HG02884 (cell line): ENCODE results near the gene DYNLL1.
"Not testable (repeated sequence)": the region's sequence is repeated elsewhere in the genome, so short reads cannot be mapped to it uniquely, and the experiment has no call there.

Experiments
- ATAC-seq: cut with Tn5 transposase; IDR thresholded peaks from one replicate; pipeline ENCODE4 v1.9.1; 2021; ENCODE audit warnings: mild to moderate bottlenecking, moderate library complexity; ENCODE audit not compliant: unreplicated experiment

Gene DYNLL1

GRCh38 chr12:120495731-120496412, at the start of gene DYNLL1:
DYNLL1 (plus strand) TSS chr12:120496113; CDS start chr12:120496422, 309 bp downstream.
- ATAC-seq = peak; percentile 86

GRCh38 chr12:120446844-120447178, 49.1 kb upstream of the DYNLL1 start:
- not testable (repeated sequence) for ATAC-seq

- no peak for ATAC-seq
Measured at GRCh38 chr12:120447992-120448391, 47.9 kb upstream of the DYNLL1 start.

GRCh38 chr12:120452524-120452923, 43.4 kb upstream of the DYNLL1 start:
- ATAC-seq = not testable (repeated sequence)

GRCh38 chr12:120453060-120453750, 42.7 kb upstream of the DYNLL1 start:
- no peak for ATAC-seq

- ATAC-seq = peak; percentile 59
Measured at GRCh38 chr12:120453977-120454376, 41.9 kb upstream of the DYNLL1 start.

- ATAC-seq = no peak
Measured at GRCh38 chr12:120455302-120455701, 40.6 kb upstream of the DYNLL1 start.

- no peak for ATAC-seq
Measured at GRCh38 chr12:120457133-120457532, 38.8 kb upstream of the DYNLL1 start.

- ATAC-seq = no peak
Measured at GRCh38 chr12:120460157-120460556, 35.8 kb upstream of the DYNLL1 start.

- ATAC-seq = no peak
Measured at GRCh38 chr12:120462099-120462640, 33.7 kb upstream of the DYNLL1 start.

- ATAC-seq = no peak
Measured at GRCh38 chr12:120463712-120464111, 32.2 kb upstream of the DYNLL1 start.

GRCh38 chr12:120465756-120466155, 30.2 kb upstream of the DYNLL1 start:
- no peak for ATAC-seq

GRCh38 chr12:120466560-120467315, 29.2 kb upstream of the DYNLL1 start:
- no peak for ATAC-seq

GRCh38 chr12:120467439-120467838, 28.5 kb upstream of the DYNLL1 start:
- no peak for ATAC-seq

GRCh38 chr12:120468325-120468820, 27.5 kb upstream of the DYNLL1 start:
- no peak for ATAC-seq

GRCh38 chr12:120468821-120469449, 27.0 kb upstream of the DYNLL1 start:
- ATAC-seq = peak; percentile 10

- ATAC-seq = peak; percentile 86
Measured at GRCh38 chr12:120469450-120470149, 26.3 kb upstream of the DYNLL1 start, which contains the start of gene SRSF9. SRSF9 (minus strand) TSS chr12:120469748; CDS start chr12:120469609, 139 bp downstream.

GRCh38 chr12:120470150-120470784, 25.6 kb upstream of the DYNLL1 start:
- peak; percentile 19 for ATAC-seq

GRCh38 chr12:120472521-120472920, 23.4 kb upstream of the DYNLL1 start:
- no peak for ATAC-seq
